T-helper 1 cell treated with Interleukin-12 subunit alpha and Interleukin-12 subunit beta and Interleukin-4 antibody, amounts not matched to agents 30 ng/mL and 1 ng/mL, for 36 hours (primary cell): ENCODE data around the gene TRAPPC5. TPM values are rescaled to one million over a fixed set of nuclear protein-coding genes. Genes with fewer than 3 reads are reported as not detected.

ENCODE experiments used
- intact Hi-C: fragments of 100-400 bp; cut with micrococcal nuclease; formaldehyde crosslinking; loops from one replicate; pipeline ENCODE4 v1.15.1; 2024
- total RNA-seq: library from RNA; stranded (reverse); gene quantifications from 2 replicates; pipeline ENCODE4 v1.2.3, GENCODE V29; 2022

Gene TRAPPC5
- total RNA-seq, 1 donor from 2014 or later, result 82.9 TPM

GRCh38 chr19:7645656-7646425, 34.8 kb upstream of the TRAPPC5 start:
- intact Hi-C loops, result no loop called here

DNA sequence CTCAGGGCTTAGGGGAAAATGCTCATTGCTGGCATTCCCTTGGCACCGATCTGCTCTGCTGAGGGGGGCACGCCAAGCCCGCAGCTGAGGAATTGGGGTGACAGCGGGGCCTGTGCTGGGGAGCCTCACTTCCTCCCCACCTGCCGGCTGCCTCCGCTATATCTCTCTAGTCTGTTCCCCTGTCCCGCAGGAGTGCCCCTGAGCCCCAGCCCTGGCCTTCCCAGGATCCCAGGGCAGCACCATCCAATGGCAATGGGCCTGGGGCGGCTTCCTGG, 34.3 kb upstream of the TRAPPC5 start:
- intact Hi-C loops, result no loop called here

DNA sequence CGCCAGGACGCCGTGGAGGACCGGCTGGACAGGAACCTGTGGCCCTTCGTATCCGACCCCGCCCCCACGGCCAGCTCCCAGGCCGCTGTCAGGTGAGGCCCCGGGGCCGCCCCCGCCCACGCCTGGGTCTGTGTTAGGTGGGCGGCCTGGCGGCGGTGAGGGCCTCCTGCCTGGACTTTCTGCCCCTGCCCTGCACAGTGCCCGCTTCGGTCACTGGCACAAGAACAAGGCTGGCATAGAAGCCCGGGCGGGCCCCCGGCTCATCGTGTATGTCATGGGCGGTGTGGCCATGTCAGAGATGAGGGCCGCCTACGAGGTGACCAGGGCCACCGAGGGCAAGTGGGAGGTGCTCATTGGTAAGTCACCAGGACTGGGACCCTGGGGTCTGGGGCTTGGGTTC, 33.5 kb upstream of the TRAPPC5 start:
- intact Hi-C loops, result no loop called here

GRCh38 chr19:7648265-7649014, 32.2 kb upstream of the TRAPPC5 start:
- intact Hi-C loops, result no loop called here

DNA sequence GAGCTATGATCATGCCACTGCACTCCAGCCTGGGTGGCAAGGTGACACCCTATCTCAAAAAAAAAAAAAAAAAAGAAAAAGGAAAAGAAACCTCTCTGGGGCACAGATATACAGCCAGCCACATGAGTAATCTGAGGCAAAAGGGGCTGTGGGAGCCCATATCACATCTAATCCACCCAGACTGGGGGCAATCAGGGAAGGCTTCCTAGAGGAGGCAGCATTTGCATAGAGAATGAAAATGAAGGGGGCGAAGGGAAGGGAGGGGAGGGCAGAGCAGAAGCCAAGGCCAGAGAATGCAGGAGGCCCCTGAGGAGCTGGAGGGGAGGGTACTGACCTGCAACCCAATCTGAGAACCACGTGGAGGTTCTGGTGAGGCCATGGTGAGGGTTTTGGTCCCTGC, 30.5 kb upstream of the TRAPPC5 start:
- intact Hi-C loops, result no loop called here

DNA sequence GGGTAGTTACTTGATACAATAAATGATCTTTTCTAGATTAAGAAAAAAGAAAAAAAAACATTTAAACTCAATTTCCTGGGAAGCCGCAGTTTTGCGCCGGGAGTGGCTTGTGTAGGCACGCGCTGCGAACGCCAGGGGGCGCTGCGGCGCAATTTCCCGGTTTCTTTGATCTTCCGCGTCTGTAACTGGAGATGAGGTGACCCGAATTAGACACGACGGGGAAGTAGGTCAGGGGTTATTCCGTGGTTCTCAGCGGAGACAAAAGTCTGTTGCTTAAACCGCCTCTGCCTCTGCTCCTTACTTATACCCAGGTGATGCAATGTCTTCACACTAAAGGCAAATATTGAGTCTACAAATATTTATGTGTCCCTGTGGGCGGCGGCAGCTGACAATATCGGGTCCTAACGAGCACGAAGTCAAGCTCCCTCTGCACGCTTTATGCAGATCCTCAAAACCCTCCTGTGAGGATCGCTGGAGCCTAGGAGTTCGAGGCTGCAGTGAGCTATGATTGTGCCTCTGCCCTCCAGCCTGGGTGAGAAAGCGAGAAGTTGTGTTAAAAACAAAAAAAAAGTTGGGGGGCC, 28.5 kb upstream of the TRAPPC5 start:
- intact Hi-C loops, result loop anchor here (1.0 kb wide), 5 partner anchors 15 to 147 kb away; partner anchors contain the start of genes PET100, STXBP2, TRAPPC5 and XAB2

- intact Hi-C loops, result no loop called here
Measured at GRCh38 chr19:7654401-7654800, 26.2 kb upstream of the TRAPPC5 start.

- intact Hi-C loops, result no loop called here
Measured at GRCh38 chr19:7655581-7655980, 25.1 kb upstream of the TRAPPC5 start.

GRCh38 chr19:7657131-7657751, 23.4 kb upstream of the TRAPPC5 start:
- intact Hi-C loops, result no loop called here

GRCh38 chr19:7658219-7658686, 22.4 kb upstream of the TRAPPC5 start:
- intact Hi-C loops, result loop anchor here (1.0 kb wide), 2 partner anchors 21 to 171 kb away; no protein-coding TSS in a partner anchor

GRCh38 chr19:7661744-7662538, 18.7 kb upstream of the TRAPPC5 start:
- intact Hi-C loops, result no loop called here

GRCh38 chr19:7662657-7663056, 18.0 kb upstream of the TRAPPC5 start:
- intact Hi-C loops, result no loop called here

- intact Hi-C loops, result no loop called here
Measured at GRCh38 chr19:7663706-7664105, 16.9 kb upstream of the TRAPPC5 start.

- intact Hi-C loops, result no loop called here
Measured at GRCh38 chr19:7665076-7665475, 15.6 kb upstream of the TRAPPC5 start.

- intact Hi-C loops, result no loop called here
Measured at GRCh38 chr19:7668842-7669241, 11.8 kb upstream of the TRAPPC5 start, which contains the start of gene RETN. Gene RETN (plus strand): TSS chr19:7669049. CDS start chr19:7669327, 278 bp downstream.

- intact Hi-C loops, result no loop called here
Measured at GRCh38 chr19:7669641-7670040, 11.0 kb upstream of the TRAPPC5 start.

DNA sequence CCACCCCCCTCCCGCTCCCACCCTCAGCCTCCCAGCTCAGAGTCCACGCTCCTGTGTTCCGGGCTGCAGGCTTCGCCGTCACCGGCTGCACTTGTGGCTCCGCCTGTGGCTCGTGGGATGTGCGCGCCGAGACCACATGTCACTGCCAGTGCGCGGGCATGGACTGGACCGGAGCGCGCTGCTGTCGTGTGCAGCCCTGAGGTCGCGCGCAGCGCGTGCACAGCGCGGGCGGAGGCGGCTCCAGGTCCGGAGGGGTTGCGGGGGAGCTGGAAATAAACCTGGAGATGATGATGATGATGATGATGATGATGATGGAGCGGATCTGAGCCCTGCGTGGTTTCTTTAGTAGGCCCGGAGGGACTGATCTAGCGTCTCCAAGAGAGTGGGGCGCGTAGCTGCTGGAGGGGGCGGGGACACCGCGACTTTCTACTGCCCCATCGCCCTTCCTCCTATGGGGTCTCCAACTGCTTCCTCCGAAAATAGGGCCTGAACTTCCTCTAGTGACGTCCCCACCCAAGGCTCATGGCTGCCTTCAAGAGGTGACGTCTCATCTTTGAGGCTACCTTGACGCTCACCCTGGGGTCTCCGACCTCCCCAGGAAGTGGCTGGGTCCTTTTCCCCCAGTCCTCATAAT, 10.4 kb upstream of the TRAPPC5 start:
- intact Hi-C loops, result no loop called here

GRCh38 chr19:7670790-7671189, 9.8 kb upstream of the TRAPPC5 start:
- intact Hi-C loops, result no loop called here

DNA sequence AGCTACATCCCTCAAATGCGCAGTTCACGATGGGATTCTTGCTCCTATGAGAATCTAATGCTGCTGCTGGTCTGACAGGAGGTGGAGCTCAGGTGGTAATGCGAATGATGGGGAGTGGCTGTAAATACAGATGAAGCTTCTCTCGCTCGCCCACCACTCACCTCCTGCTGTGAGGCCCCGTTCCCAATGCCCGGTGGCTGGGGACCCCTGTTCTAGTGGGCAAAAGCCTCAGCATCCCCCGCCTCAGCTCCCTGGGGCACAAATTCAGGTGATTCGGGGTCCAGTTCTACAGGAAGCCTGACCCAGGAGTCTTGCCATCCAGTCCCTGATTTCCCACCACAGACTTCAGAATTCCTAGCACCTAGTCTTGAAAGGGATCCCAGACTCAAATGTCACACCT, 8.1 kb upstream of the TRAPPC5 start:
- intact Hi-C loops, result no loop called here
